HG03159 (cell line): ENCODE data around the gene TPD52L2.

Source experiments
- ATAC-seq: cut with Tn5 transposase; IDR thresholded peaks from one replicate; pipeline ENCODE4 v1.9.1; 2021; ENCODE audit warnings: mild to moderate bottlenecking, moderate library complexity; ENCODE audit not compliant: unreplicated experiment

The TPD52L2 gene

GRCh38 chr20:63864978-63865640 is at the start of gene TPD52L2:
TSS of gene TPD52L2 (plus strand) at chr20:63865270. CDS start at chr20:63865366, 96 bp downstream.
- ATAC-seq, result peak; percentile 67

GRCh38 chr20:63815615-63816253 is 49.3 kb upstream of the TPD52L2 start:
- no peak for ATAC-seq

- no peak for ATAC-seq
Observed at GRCh38 chr20:63819224-63819921, 45.7 kb upstream of the TPD52L2 start.

- no peak for ATAC-seq
Observed at GRCh38 chr20:63821811-63822210, 43.3 kb upstream of the TPD52L2 start.

GRCh38 chr20:63822276-63822696 is 42.8 kb upstream of the TPD52L2 start:
- no peak for ATAC-seq

- ATAC-seq, result no peak
Observed at GRCh38 chr20:63823691-63824311, 41.3 kb upstream of the TPD52L2 start.

- ATAC-seq, result no peak
Observed at GRCh38 chr20:63825331-63826118, 39.5 kb upstream of the TPD52L2 start.

- ATAC-seq, result no peak
Observed at GRCh38 chr20:63826753-63827152, 38.3 kb upstream of the TPD52L2 start.

- ATAC-seq, result no peak
Observed at GRCh38 chr20:63828124-63828523, 36.9 kb upstream of the TPD52L2 start.

GRCh38 chr20:63828545-63828944 is 36.5 kb upstream of the TPD52L2 start:
- ATAC-seq, result no peak

- no peak for ATAC-seq
Observed at GRCh38 chr20:63828951-63829350, 36.1 kb upstream of the TPD52L2 start.

- ATAC-seq, result no peak
Observed at GRCh38 chr20:63829603-63829944, 35.5 kb upstream of the TPD52L2 start.

- ATAC-seq, result no peak
Observed at GRCh38 chr20:63829945-63830835, 34.9 kb upstream of the TPD52L2 start.

GRCh38 chr20:63830841-63831588 is 34.1 kb upstream of the TPD52L2 start, which contains the start of gene ZBTB46:
TSS of gene ZBTB46 (minus strand) at chr20:63831264. CDS start at chr20:63790757, 40,507 bp downstream.
- ATAC-seq, result no peak

- ATAC-seq, result no peak
Observed at GRCh38 chr20:63831646-63831992, 33.5 kb upstream of the TPD52L2 start.

- no peak for ATAC-seq
Observed at GRCh38 chr20:63831993-63832686, 32.9 kb upstream of the TPD52L2 start.

- ATAC-seq, result no peak
Observed at GRCh38 chr20:63833776-63834490, 31.1 kb upstream of the TPD52L2 start.

GRCh38 chr20:63834491-63834880 is 30.6 kb upstream of the TPD52L2 start:
- ATAC-seq, result no peak
